ENCODE results near the gene ZNF560.

The ZNF560 gene

GRCh38 chr19:9528757-9529336 lies 30.4 kb upstream of the ZNF560 start:
- no peak overlapping the region for H3K4me3 ChIP-seq (ENCODE audit: low read depth, low read length)
- TF ChIP-seq CTCF (IDR thresholded peaks at IDR 0.05; ENCODE audit: low read depth, low read length, missing control alignments) = no peak
- DNase-seq (ENCODE audit: low read depth) = no peak

- no peak for DNase-seq (ENCODE audit: low read depth)
- no peak overlapping the region for H3K4me3 ChIP-seq (ENCODE audit: low read depth, low read length)
- TF ChIP-seq CTCF (IDR thresholded peaks at IDR 0.05; ENCODE audit: low read depth, low read length, missing control alignments) = no peak
Observed at GRCh38 chr19:9523885-9524474, 25.6 kb upstream of the ZNF560 start.

- H3K4me3 ChIP-seq (ENCODE audit: low read depth, low read length) = no peak overlapping the region
- DNase-seq (ENCODE audit: low read depth) = no peak
Observed at GRCh38 chr19:9507285-9507684, 8.9 kb upstream of the ZNF560 start.

GRCh38 chr19:9500796-9501195 lies 2.4 kb upstream of the ZNF560 start:
- no peak for DNase-seq (ENCODE audit: low read depth)
- no peak overlapping the region for H3K4me3 ChIP-seq (ENCODE audit: low read depth, low read length)
- TF ChIP-seq CTCF (IDR thresholded peaks at IDR 0.05; ENCODE audit: low read depth, low read length, missing control alignments) = no peak

More at GRCh38 chr19:9507285-9507684, 8.9 kb upstream of the ZNF560 start:
- TF ChIP-seq CTCF (IDR thresholded peaks at IDR 0.05; ENCODE audit: low read depth, low read length, missing control alignments) = no peak

GRCh38 chr19:9494096-9494495 lies 4.3 kb downstream of the ZNF560 start:
- DNase-seq (ENCODE audit: low read depth) = no peak
- H3K4me3 ChIP-seq (ENCODE audit: low read depth, low read length) = no peak overlapping the region
- TF ChIP-seq CTCF (IDR thresholded peaks at IDR 0.05; ENCODE audit: low read depth, low read length, missing control alignments) = no peak

GRCh38 chr19:9487016-9487415 lies 11.4 kb downstream of the ZNF560 start:
- H3K4me3 ChIP-seq (ENCODE audit: low read depth, low read length) = no peak overlapping the region
- no peak for DNase-seq (ENCODE audit: low read depth)
- TF ChIP-seq CTCF (IDR thresholded peaks at IDR 0.05; ENCODE audit: low read depth, low read length, missing control alignments) = no peak

GRCh38 chr19:9485140-9485539 lies 13.3 kb downstream of the ZNF560 start:
- TF ChIP-seq CTCF (IDR thresholded peaks at IDR 0.05; ENCODE audit: low read depth, low read length, missing control alignments) = no peak
- no peak overlapping the region for H3K4me3 ChIP-seq (ENCODE audit: low read depth, low read length)
- no peak for DNase-seq (ENCODE audit: low read depth)

Data from GM12864 (cell line).